CD8-positive, alpha-beta memory T cell (primary cell): ENCODE results near the gene NOP10. TPM values are rescaled to one million over a fixed set of nuclear protein-coding genes. Genes with fewer than 3 reads are reported as not detected.

Experiments used
- CTCF ChIA-PET: fragments of 350-600 bp; sonication (Branson Sonifier 250); formaldehyde crosslinking; loops from one replicate; lab custom pipeline; 2021; ENCODE audit warnings: antibody characterized with exemption; lab: Charles Lee
- POLR2A ChIA-PET: fragments of 350-600 bp; sonication (Branson Sonifier 250); formaldehyde crosslinking; loops from one replicate; lab custom pipeline; 2021; ENCODE audit warnings: antibody characterized with exemption; lab: Charles Lee
- DNase-seq, 5 donors: peaks; one replicate each; pipeline versions ENCODE4 v3.0.0 to v3.0.0-alpha.2; 2020 to 2022; ENCODE audit warnings: mixed read lengths in 1 of 5
- H3K27ac ChIP-seq: one replicate; pipeline ENCODE4 v1.7.0; 2013; ENCODE audit warnings: low read depth, mild to moderate bottlenecking, low read length, moderate library complexity
- H3K27me3 ChIP-seq: 2 replicates; pipeline ENCODE4 v1.7.0; 2013; ENCODE audit warnings: low read length, mild to moderate bottlenecking; ENCODE audit not compliant: insufficient read depth, poor library complexity, severe bottlenecking
- H3K36me3 ChIP-seq: 2 replicates; pipeline ENCODE4 v1.7.0; 2013; ENCODE audit warnings: mild to moderate bottlenecking, low read length, moderate library complexity; ENCODE audit not compliant: insufficient read depth
- H3K4me1 ChIP-seq: 2 replicates; pipeline ENCODE4 v1.7.0; 2013; ENCODE audit warnings: mild to moderate bottlenecking, low read length, moderate library complexity; ENCODE audit not compliant: insufficient read depth
- H3K4me3 ChIP-seq: 2 replicates; pipeline ENCODE4 v1.7.0; 2013; ENCODE audit warnings: mild to moderate bottlenecking, low read length
- H3K9me3 ChIP-seq: 2 replicates; pipeline ENCODE4 v1.7.0; 2013; ENCODE audit warnings: mild to moderate bottlenecking, low read length
- H3K27ac Mint-ChIP-seq, 8 donors: one replicate each; pipeline ENCODE4 v1.8.0; 2020 to 2021; ENCODE audit warnings: mixed read lengths in 8 of 8, mild to moderate bottlenecking in 6 of 8, inconsistent platforms in 3 of 8, moderate library complexity in 3 of 8
- H3K27me3 Mint-ChIP-seq, 2 donors: one replicate each; pipeline ENCODE4 v1.8.0; 2020 to 2021; ENCODE audit warnings: mixed read lengths in 2 of 2, mild to moderate bottlenecking in 1 of 2, moderate library complexity in 1 of 2
- H3K36me3 Mint-ChIP-seq, 3 donors: one replicate each; pipeline ENCODE4 v1.8.0; 2020 to 2021; ENCODE audit warnings: mixed read lengths in 3 of 3, inconsistent platforms in 1 of 3, mild to moderate bottlenecking in 1 of 3
- H3K4me1 Mint-ChIP-seq, 3 donors: one replicate each; pipeline ENCODE4 v1.8.0; 2020 to 2021; ENCODE audit warnings: mixed read lengths in 3 of 3, inconsistent platforms in 1 of 3, mild to moderate bottlenecking in 1 of 3
- H3K4me3 Mint-ChIP-seq, 7 donors: one replicate each; pipeline ENCODE4 v1.8.0; 2020 to 2021; ENCODE audit warnings: mixed read lengths in 7 of 7, mild to moderate bottlenecking in 6 of 7, moderate library complexity in 4 of 7, inconsistent platforms in 2 of 7
- H3K9me3 Mint-ChIP-seq, 5 donors: one replicate each; pipeline ENCODE4 v1.8.0; 2020 to 2022; ENCODE audit warnings: mixed read lengths in 5 of 5, mild to moderate bottlenecking in 3 of 5, moderate library complexity in 2 of 5, inconsistent platforms in 1 of 5
- polyA plus RNA-seq: library from polyadenylated mRNA; unstranded; fragments of 300-500 nt; fragmentation: Illumina TruSeq; gene quantifications from one replicate; pipeline ENCODE4 v1.2.3, GENCODE V29; 2021
- total RNA-seq, 2 experiments: library from RNA; stranded (reverse); gene quantifications; one replicate each; pipeline ENCODE4 v1.2.3, GENCODE V29; 2021

NOP10 gene
- total and polyA plus RNA-seq, 3 experiments from 2014 or later = 284 to 294 (median 292) TPM

DNA sequence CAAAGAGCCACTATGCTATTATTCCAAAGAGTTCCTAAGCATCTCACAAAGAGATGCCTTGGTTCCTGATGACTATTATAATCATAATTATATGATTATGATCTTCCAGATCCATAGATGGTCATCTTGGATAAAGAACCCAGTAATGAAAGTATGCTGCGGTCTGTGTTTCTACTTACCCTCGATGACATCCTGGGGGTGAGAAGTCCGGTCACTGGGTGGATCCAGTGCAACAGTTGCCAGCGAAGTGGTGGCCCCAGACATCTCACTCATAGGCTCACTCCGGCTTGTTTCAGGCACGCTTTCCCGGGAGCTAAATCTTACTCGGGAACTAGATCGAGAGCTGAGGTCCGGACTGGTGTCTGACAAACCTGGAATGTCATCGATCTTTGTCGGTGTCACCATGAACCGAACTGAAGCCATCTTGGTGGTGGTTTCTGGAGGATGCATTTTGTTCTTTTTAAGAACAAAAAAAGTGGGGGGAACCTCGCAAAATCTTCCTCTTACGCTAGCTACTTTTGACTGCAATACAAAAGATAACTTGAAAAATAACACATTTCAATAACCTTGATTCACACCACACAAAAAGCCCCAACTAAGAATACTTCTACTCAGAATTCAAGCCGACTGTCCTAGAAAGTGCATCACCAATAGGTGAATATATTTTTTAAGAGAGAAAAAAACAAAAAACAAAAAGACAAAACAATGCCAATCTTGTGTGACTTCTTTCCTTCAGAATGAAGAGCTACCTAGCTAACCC is 6.5 kb downstream of the NOP10 start:
- peak overlapping the region; percentile 85 for H3K27ac ChIP-seq
- ChIA-PET POLR2A (interaction anchor here (0.6 to 4.2 kb wide), 6 partner anchors 8 to 247 kb away, joined by 3 to 42 read pairs (median 6); partner anchors contain the start of genes EMC7, GOLGA8B, LPCAT4 and PGBD4), CTCF (interaction anchor here (1.1 to 3.9 kb wide), 3 partner anchors 8 to 31 kb away, joined by 3 to 39 read pairs (median 19); partner anchors contain the start of gene LPCAT4)
- peaks cover 6% of the 10 kb centered on the region for H3K36me3 ChIP-seq
- DNase-seq = no peak
- no peaks in the 10 kb centered on the region for H3K9me3 Mint-ChIP-seq
- peaks cover 0 to 30% (median 0%) of the 10 kb centered on the region in 3 donors for H3K36me3 Mint-ChIP-seq
- peak overlapping the region; percentile 91 to 100 (median 97) for H3K4me3 Mint-ChIP-seq
- H3K9me3 ChIP-seq = no peaks in the 10 kb centered on the region
- H3K27ac Mint-ChIP-seq = peak overlapping the region; percentile 85 to 99 (median 96)
- no peaks in the 10 kb centered on the region for H3K27me3 ChIP-seq
- H3K27me3 Mint-ChIP-seq = peaks cover 0 to 3% of the 10 kb centered on the region in 2 donors
- H3K4me1 Mint-ChIP-seq = peaks cover 58 to 75% (median 71%) of the 10 kb centered on the region in 3 donors
- H3K4me1 ChIP-seq = peaks cover 65% of the 10 kb centered on the region
- H3K4me3 ChIP-seq = peak overlapping the region; percentile 89

DNA sequence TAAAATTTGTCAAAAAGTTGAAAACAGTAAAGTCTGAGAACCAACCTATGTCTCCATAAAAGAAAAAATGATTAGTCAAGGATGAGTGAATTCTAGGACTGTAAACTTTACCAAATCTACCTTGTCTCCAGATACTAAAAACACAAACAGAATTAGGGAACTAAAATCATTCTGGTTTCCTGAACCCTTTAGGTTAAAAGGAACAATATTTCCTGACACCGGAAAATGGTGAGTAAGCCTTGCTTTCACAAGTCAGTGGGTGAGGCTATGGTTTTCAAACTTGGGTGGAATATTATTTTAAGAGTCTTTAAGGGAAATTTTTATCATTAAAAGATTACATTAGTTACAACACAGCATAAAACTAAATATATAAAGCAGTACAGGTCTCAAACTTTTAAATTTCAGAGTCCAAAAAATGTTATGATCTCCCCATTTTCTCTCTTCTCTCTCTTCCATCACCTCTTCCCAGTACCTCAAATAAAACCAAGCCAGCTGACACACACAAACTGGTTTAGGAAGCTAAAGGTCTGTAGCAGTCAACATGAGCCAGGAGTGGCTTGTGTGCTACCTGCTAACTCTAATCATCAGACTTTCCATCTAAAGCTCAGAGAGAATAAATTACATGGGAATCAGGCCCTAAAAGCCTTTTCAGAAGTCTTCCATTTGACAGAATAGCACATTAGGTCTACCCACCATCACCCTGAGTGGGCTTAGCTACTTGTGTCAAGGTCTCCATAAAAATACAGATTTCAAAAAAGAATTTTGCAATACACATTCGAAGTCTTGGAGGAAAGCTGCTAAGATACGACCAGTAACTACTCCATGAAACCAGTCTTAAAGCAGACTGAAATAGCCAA is 7.5 kb downstream of the NOP10 start:
- Histone ChIP-seq H3K27me3 (no peaks in the 10 kb centered on the region), H3K27ac (no peak overlapping the region), H3K4me1 (peaks cover 71% of the 10 kb centered on the region), H3K4me3 (peak overlapping the region; percentile 89), H3K9me3 (no peaks in the 10 kb centered on the region), H3K36me3 (peaks cover 6% of the 10 kb centered on the region)
- no peak for DNase-seq
- peak overlapping the region; percentile 82 to 100 (median 97) for H3K4me3 Mint-ChIP-seq
- CTCF ChIA-PET = interaction anchor here (0.8 to 3.9 kb wide), 4 partner anchors 7 to 32 kb away, joined by 3 to 39 read pairs (median 3); partner anchors contain the start of gene LPCAT4
- peaks cover 0 to 22% (median 0%) of the 10 kb centered on the region in 3 donors for H3K36me3 Mint-ChIP-seq
- no peaks in the 10 kb centered on the region for H3K9me3 Mint-ChIP-seq
- H3K4me1 Mint-ChIP-seq = peaks cover 60 to 81% (median 74%) of the 10 kb centered on the region in 3 donors
- H3K27ac Mint-ChIP-seq = peak overlapping the region; percentile 30 to 99 (median 96)
- POLR2A ChIA-PET = interaction anchor here (0.6 to 4.2 kb wide), 3 partner anchors 8 to 34 kb away, joined by 3 to 42 read pairs (median 11); partner anchors contain the start of gene LPCAT4
- H3K27me3 Mint-ChIP-seq = peaks cover 0 to 3% of the 10 kb centered on the region in 2 donors

DNA sequence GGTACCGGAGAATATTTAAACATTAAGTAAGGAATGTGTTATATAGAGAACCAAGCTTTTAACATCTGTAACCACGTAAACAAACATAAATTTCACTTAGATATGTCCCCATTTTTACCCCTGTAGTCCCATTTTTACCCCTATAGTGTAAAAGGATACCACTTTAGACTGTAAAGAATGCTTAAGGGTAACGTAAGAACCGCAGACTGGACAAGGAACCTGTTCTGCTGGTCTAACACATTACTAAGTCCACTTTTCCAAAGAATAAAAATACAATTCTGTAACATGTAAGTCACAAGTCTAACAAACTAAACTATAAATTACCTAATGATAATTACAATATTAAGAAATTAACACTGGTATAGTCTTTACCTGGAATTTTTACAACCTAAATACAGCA is 8.3 kb downstream of the NOP10 start:
- CTCF ChIA-PET = interaction anchor here (1.3 to 1.9 kb wide), 2 partner anchors 8 to 33 kb away, joined by 3 to 10 read pairs; partner anchors contain the start of gene LPCAT4
- H3K9me3 Mint-ChIP-seq = no peaks in the 10 kb centered on the region
- Histone ChIP-seq H3K4me3 (peak overlapping the region; percentile 89), H3K27me3 (no peaks in the 10 kb centered on the region), H3K9me3 (no peaks in the 10 kb centered on the region), H3K27ac (no peak overlapping the region), H3K36me3 (peaks cover under 1% of the 10 kb centered on the region), H3K4me1 (peaks cover 74% of the 10 kb centered on the region)
- peaks cover 0 to 3% of the 10 kb centered on the region in 2 donors for H3K27me3 Mint-ChIP-seq
- peaks cover 59 to 83% (median 73%) of the 10 kb centered on the region in 3 donors for H3K4me1 Mint-ChIP-seq
- peak overlapping the region; percentile 87 to 100 (median 97) for H3K4me3 Mint-ChIP-seq
- H3K36me3 Mint-ChIP-seq = peaks cover 0 to 15% (median 0%) of the 10 kb centered on the region in 3 donors
- H3K27ac Mint-ChIP-seq = peak overlapping the region; percentile 54 to 99 (median 92)
- DNase-seq = no peak
- POLR2A ChIA-PET = no interaction called here

DNA sequence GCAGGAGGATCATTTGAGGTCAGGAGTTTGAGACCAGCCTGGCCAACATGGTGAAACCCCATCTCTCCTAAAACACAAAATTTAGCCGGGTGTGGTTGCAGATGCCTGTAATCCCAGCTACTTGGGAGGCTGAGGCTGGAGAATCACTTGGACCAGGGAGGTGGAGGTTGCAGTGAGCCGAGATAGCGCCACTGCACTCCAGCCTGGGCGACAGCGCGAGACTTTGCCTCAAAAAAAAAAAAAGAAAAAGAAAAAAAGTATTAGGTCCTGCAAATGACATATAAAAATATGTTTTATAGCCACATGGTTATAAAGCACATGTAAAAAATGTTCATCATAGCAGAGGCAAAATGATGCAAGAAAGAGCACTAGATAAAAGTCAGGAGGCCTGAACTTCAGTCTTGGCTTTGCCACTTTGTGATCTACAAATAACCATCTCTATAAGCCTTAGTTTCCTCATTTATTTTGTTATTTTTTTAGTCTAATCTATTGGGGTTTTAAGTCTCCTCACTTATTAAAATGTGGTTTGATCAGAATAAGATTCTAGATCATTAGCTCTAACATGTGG is 10.3 kb downstream of the NOP10 start:
- ChIA-PET POLR2A (no interaction called here), CTCF (interaction anchor here (1.0 to 1.9 kb wide), 3 partner anchors 10 to 35 kb away, joined by 3 to 10 read pairs (median 4); partner anchors contain the start of genes LPCAT4, NOP10 and NUTM1)
- Histone ChIP-seq H3K9me3 (no peaks in the 10 kb centered on the region), H3K36me3 (no peaks in the 10 kb centered on the region), H3K4me3 (no peak overlapping the region), H3K27me3 (no peaks in the 10 kb centered on the region), H3K4me1 (peaks cover 82% of the 10 kb centered on the region), H3K27ac (no peak overlapping the region)
- Mint-ChIP-seq H3K27me3 (peaks cover 0 to 3% of the 10 kb centered on the region in 2 donors), H3K9me3 (no peaks in the 10 kb centered on the region), H3K4me1 (peaks cover 70 to 93% (median 87%) of the 10 kb centered on the region in 3 donors), H3K36me3 (peaks cover 0 to 7% (median 3%) of the 10 kb centered on the region in 3 donors), H3K4me3 (peak overlapping the region in 3 of 7 donors; percentile 1 to 39 (median 2)), H3K27ac (peak overlapping the region in 7 of 8 donors; percentile 22 to 96 (median 43))
- no peak for DNase-seq

DNA sequence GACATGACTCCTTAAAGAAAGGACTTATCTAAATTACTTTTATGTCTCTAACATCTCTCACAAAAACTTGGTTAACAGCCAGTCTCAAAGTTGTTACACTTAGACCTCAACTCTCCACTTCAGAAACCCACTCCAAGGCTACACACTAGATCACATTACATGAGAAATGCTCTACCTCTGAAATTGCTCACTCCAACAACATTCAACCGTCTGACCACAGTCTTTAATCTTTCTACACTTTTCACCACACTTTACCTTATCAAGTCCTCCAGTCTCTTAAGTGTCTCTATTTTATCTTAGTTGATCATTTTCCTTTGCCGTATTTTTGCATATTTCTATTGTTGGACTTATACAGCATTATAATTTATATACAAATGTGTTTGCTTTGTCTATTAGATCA is 11.1 kb downstream of the NOP10 start:
- no peaks in the 10 kb centered on the region for H3K27me3 ChIP-seq
- POLR2A ChIA-PET = no interaction called here
- Mint-ChIP-seq H3K27me3 (no peaks in the 10 kb centered on the region), H3K36me3 (peaks cover 0 to 3% (median 3%) of the 10 kb centered on the region in 3 donors), H3K9me3 (no peaks in the 10 kb centered on the region), H3K4me3 (peak overlapping the region in 6 of 7 donors; percentile 1 to 49 (median 6)), H3K27ac (peak overlapping the region in 7 of 8 donors; percentile 30 to 96 (median 47)), H3K4me1 (peaks cover 66 to 89% (median 89%) of the 10 kb centered on the region in 3 donors)
- peaks cover 80% of the 10 kb centered on the region for H3K4me1 ChIP-seq
- CTCF ChIA-PET = interaction anchor here (1.9 kb wide), 1 partner anchor 11 kb away, joined by 6 read pairs; the partner anchor contains the start of genes NOP10 and NUTM1
- DNase-seq = peak in 2 of 5 donors; percentile 55 to 62
- no peak overlapping the region for H3K27ac ChIP-seq
- H3K4me3 ChIP-seq = peak overlapping the region; percentile 28
- no peaks in the 10 kb centered on the region for H3K36me3 ChIP-seq
- H3K9me3 ChIP-seq = no peaks in the 10 kb centered on the region

DNA sequence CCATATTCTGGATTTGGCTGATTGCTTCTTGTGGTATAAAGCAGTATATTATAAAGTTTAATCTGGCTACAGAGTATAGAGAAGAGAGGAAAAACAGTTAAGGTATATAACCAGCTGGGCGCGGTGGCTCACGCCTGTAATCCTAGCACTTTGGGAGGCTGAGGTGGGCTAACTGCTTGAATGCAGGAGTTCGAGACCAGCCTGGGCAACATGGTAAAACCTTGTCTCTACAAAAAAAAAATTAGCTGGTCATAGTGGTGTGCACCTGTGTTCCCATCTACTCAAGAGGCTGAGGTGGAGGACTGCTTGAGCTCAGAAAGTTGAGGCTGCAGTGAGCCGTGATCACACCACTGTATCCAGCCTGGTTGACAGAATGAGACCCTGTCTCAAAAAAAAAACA is 12.7 kb downstream of the NOP10 start:
- Mint-ChIP-seq H3K9me3 (no peaks in the 10 kb centered on the region), H3K4me3 (no peak overlapping the region)
- H3K4me3 ChIP-seq = no peak overlapping the region

DNA sequence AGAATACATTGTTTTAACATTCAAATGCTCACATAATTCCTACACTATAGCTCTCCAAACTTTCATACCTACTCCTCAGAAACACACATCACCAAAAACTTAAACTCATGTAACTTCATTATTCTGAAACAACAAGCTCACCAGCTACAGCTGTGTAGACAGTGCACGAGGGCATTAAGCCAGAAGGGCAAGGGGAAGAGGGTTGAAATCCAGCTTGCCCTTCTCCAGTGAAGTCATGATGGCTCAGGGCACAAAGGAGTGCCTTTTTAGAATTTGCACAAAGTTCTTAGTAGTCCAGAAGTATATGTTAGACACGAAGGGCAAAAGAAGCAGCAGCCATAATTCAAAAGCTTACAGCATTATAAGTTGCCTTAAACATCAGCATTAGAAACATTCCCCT is 13.9 kb downstream of the NOP10 start:
- Mint-ChIP-seq H3K9me3 (no peaks in the 10 kb centered on the region), H3K27me3 (no peaks in the 10 kb centered on the region), H3K36me3 (peaks cover 0 to 3% (median 0%) of the 10 kb centered on the region in 3 donors), H3K27ac (peak overlapping the region in 7 of 8 donors; percentile 15 to 76 (median 60)), H3K4me3 (peak overlapping the region; percentile 24 to 51 (median 37)), H3K4me1 (peaks cover 49 to 82% (median 79%) of the 10 kb centered on the region in 3 donors)
- Histone ChIP-seq H3K27ac (no peak overlapping the region), H3K9me3 (no peaks in the 10 kb centered on the region), H3K36me3 (no peaks in the 10 kb centered on the region), H3K4me1 (peaks cover 65% of the 10 kb centered on the region), H3K4me3 (no peak overlapping the region), H3K27me3 (no peaks in the 10 kb centered on the region)
- POLR2A ChIA-PET = interaction anchor here (1.2 to 2.7 kb wide), 3 partner anchors 8 to 37 kb away, joined by 4 to 21 read pairs (median 13); partner anchors contain the start of genes LPCAT4 and SLC12A6
- CTCF ChIA-PET = interaction anchor here (1.2 to 4.4 kb wide), 7 partner anchors 9 to 87 kb away, joined by 3 to 28 read pairs (median 6); partner anchors contain the start of genes LPCAT4, NOP10, NUTM1 and SLC12A6
- DNase-seq = no peak

More for the DNA sequence above, 12.7 kb downstream of the NOP10 start:
- Mint-ChIP-seq H3K27ac (peak overlapping the region in 7 of 8 donors; percentile 0 to 61 (median 36)), H3K27me3 (no peaks in the 10 kb centered on the region), H3K36me3 (peaks cover 0 to 3% (median 0%) of the 10 kb centered on the region in 3 donors), H3K4me1 (peaks cover 59 to 89% (median 87%) of the 10 kb centered on the region in 3 donors)
- H3K9me3 ChIP-seq = no peaks in the 10 kb centered on the region
- H3K27me3 ChIP-seq = no peaks in the 10 kb centered on the region
- H3K27ac ChIP-seq = no peak overlapping the region
- ChIA-PET POLR2A (no interaction called here), CTCF (interaction anchor here (1.2 to 4.4 kb wide), 4 partner anchors 13 to 37 kb away, joined by 3 to 28 read pairs (median 6); partner anchors contain the start of genes LPCAT4, NOP10 and NUTM1)
- DNase-seq = no peak
- H3K36me3 ChIP-seq = no peaks in the 10 kb centered on the region
- peaks cover 70% of the 10 kb centered on the region for H3K4me1 ChIP-seq
